Measurements from ENCODE around the gene ZDHHC8. TPM values are rescaled to one million over a fixed set of nuclear protein-coding genes. Genes with fewer than 3 reads are reported as not detected.

Gene ZDHHC8
- total RNA-seq, 3 donors from 2014 or later, result 27.7 to 53.0 (median 42.2) TPM

GRCh38 chr22:20145206-20145831, 13.7 kb downstream of the ZDHHC8 start:
- Histone ChIP-seq H3K4me1 (ENCODE audit: low read depth) (no peaks in the 10 kb centered on the region), H3K36me3 (ENCODE audit: low read depth) (no peaks in the 10 kb centered on the region), H3K9me3 (no peaks in the 10 kb centered on the region), H3K4me3 (no peak overlapping the region)
- ATAC-seq (no peak), DNase-seq (no peak)
- intact Hi-C loops (cut with DNase I, micrococcal nuclease), result no loop called here
- no peak for TF ChIP-seq CTCF (IDR thresholded peaks at IDR 0.05)

DNA sequence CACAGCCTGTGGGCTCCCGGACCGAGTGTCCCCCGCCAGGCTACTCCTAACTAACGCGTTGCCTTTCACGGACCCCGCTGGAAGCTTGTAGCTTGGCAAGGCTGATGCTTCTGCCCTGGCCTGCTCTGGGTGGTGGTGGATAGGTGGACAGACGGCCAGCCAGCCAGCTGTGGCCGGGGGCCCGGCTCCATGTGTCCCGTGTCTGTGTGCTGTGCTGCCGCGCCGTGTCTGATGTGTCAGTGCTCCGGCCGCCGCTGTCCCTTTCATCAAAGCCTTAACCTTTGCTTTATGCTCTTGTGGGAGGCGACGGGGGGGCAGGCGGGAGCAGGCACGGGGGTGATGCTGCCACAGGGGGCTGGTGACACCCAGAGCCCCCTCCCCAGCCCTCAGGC, 14.2 kb downstream of the ZDHHC8 start:
- intact Hi-C loops (cut with DNase I, micrococcal nuclease), result no loop called here
- H3K36me3 ChIP-seq (ENCODE audit: low read depth), result no peaks in the 10 kb centered on the region
- DNase-seq, result no peak
- TF ChIP-seq CTCF (IDR thresholded peaks at IDR 0.05), result no peak
- H3K4me3 ChIP-seq, result no peak overlapping the region
- no peaks in the 10 kb centered on the region for H3K9me3 ChIP-seq
- no peaks in the 10 kb centered on the region for H3K4me1 ChIP-seq (ENCODE audit: low read depth)
- ATAC-seq, result no peak

GRCh38 chr22:20146777-20147176, 15.2 kb downstream of the ZDHHC8 start:
- intact Hi-C loops (cut with DNase I, micrococcal nuclease), result no loop called here
- no peaks in the 10 kb centered on the region for H3K36me3 ChIP-seq (ENCODE audit: low read depth)

GRCh38 chr22:20147237-20147988, 15.8 kb downstream of the ZDHHC8 start:
- H3K9me3 ChIP-seq, result no peaks in the 10 kb centered on the region

More at GRCh38 chr22:20146777-20147176, 15.2 kb downstream of the ZDHHC8 start:
- TF ChIP-seq CTCF (IDR thresholded peaks at IDR 0.05), result no peak
- H3K4me1 ChIP-seq (ENCODE audit: low read depth), result no peaks in the 10 kb centered on the region
- ATAC-seq, result no peak
- no peak for DNase-seq
- no peaks in the 10 kb centered on the region for H3K9me3 ChIP-seq
- H3K4me3 ChIP-seq, result no peak overlapping the region

DNA sequence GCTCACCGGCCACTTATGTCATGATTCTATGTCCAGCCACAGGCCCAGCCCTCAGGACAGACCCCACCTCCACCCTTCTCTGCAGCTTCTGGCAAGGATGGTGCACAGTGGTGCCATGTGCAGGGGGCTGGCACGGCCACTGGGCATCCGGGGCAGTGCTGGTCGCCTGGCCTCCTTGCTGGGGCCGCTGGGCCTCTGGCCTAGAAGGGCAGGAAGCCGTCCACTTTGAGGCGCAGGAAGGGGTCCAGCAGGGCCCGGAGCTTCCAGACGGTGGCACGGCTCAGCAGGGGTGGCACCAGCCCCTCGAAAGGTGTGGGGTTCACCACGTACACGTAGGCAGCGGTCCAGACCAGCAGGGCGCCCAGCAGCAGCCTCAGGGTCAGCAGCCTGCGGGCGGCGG, 16.8 kb downstream of the ZDHHC8 start:
- intact Hi-C loops (cut with DNase I, micrococcal nuclease), result no loop called here
- DNase-seq, result no peak
- no peaks in the 10 kb centered on the region for H3K9me3 ChIP-seq
- ATAC-seq, result no peak
- H3K36me3 ChIP-seq (ENCODE audit: low read depth), result no peaks in the 10 kb centered on the region
- TF ChIP-seq CTCF (IDR thresholded peaks at IDR 0.05), result no peak
- H3K4me3 ChIP-seq, result no peak overlapping the region
- H3K4me1 ChIP-seq (ENCODE audit: low read depth), result no peaks in the 10 kb centered on the region

More at GRCh38 chr22:20147237-20147988, 15.8 kb downstream of the ZDHHC8 start:
- intact Hi-C loops (cut with DNase I, micrococcal nuclease), result no loop called here
- DNase-seq (no peak), ATAC-seq (no peak)
- Histone ChIP-seq H3K4me1 (ENCODE audit: low read depth) (no peaks in the 10 kb centered on the region), H3K4me3 (no peak overlapping the region), H3K36me3 (ENCODE audit: low read depth) (no peaks in the 10 kb centered on the region)
- no peak for TF ChIP-seq CTCF (IDR thresholded peaks at IDR 0.05)
